Measurements from ENCODE around the gene ATXN1. TPM values are rescaled to one million over a fixed set of nuclear protein-coding genes. Genes with fewer than 3 reads are reported as not detected.

Gene ATXN1
- total RNA-seq, 1 donor from 2014 or later = 3.9 TPM

DNA sequence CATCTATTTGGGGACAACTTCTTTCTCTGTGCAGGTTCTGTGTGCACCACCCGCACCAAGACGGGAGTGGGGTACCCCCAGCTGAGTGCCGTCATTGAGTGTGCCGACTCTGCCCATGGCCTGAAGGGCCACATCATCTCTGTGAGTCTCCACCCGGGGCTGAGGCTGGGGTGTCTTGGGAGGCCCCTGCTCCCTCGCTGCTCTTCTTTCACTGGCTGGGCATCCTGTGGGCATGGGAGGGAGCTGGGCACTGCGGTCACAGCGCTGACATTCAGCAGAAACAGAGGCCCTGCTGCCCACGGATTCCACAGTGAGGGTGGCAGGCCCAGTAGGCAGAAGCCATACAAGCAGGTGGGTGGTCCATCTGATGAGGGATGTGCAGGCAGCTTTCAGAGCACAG, 482.5 kb downstream of the ATXN1 start:
- Mint-ChIP-seq H3K9me3 (no peaks in the 10 kb centered on the region), H3K27ac (ENCODE audit: unreplicated experiment) (no peak overlapping the region), H3K4me3 (no peak overlapping the region), H3K36me3 (ENCODE audit: low read depth) (no peaks in the 10 kb centered on the region), H3K27me3 (ENCODE audit: low read depth) (no peaks in the 10 kb centered on the region), H3K4me1 (peaks cover 21% of the 10 kb centered on the region)
- no peak for DNase-seq (ENCODE audit: low read depth, low spot score)
- TF ChIP-seq, protein P1, sequence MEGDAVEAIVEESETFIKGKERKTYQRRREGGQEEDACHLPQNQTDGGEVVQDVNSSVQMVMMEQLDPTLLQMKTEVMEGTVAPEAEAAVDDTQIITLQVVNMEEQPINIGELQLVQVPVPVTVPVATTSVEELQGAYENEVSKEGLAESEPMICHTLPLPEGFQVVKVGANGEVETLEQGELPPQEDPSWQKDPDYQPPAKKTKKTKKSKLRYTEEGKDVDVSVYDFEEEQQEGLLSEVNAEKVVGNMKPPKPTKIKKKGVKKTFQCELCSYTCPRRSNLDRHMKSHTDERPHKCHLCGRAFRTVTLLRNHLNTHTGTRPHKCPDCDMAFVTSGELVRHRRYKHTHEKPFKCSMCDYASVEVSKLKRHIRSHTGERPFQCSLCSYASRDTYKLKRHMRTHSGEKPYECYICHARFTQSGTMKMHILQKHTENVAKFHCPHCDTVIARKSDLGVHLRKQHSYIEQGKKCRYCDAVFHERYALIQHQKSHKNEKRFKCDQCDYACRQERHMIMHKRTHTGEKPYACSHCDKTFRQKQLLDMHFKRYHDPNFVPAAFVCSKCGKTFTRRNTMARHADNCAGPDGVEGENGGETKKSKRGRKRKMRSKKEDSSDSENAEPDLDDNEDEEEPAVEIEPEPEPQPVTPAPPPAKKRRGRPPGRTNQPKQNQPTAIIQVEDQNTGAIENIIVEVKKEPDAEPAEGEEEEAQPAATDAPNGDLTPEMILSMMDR (conservative IDR thresholded peaks at IDR 0.05) = no peak

DNA sequence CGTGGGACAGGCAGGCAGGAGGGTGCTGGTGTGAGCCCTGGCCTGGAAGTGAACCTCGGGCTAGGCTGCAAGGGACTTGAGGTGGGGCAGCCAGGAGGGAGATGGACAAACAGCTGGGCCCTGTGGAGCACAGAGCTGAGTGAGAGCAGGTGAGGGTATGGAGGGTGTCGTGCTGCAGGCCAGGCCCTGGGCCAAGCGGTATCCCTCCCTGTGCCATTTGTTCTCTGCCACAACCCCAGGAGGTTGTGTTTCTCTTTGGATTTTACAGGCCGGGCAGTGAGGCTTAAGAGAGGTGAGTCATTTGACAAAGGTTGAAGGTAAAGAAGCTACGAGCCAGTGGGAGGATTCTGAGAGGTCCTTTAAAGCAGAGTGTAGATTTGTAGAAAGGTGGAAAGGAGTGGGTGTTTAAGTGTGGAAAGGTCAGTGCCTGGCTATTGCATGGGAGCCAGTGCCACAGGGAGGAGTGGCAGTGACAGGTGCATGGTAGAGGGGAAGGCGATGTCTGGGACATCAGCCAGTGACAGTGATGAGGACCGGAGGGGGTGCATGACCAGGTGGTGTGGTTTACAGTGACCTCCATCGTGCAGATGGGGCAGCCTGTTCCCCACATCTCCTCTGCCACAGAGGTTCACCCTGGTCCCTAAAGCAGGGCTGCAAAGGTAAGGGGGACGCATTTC, 483.1 kb downstream of the ATXN1 start:
- no peak for DNase-seq (ENCODE audit: low read depth, low spot score)
- Mint-ChIP-seq H3K36me3 (ENCODE audit: low read depth) (no peaks in the 10 kb centered on the region), H3K27ac (ENCODE audit: unreplicated experiment) (no peak overlapping the region), H3K9me3 (no peaks in the 10 kb centered on the region), H3K27me3 (ENCODE audit: low read depth) (no peaks in the 10 kb centered on the region), H3K4me3 (no peak overlapping the region), H3K4me1 (peaks cover 21% of the 10 kb centered on the region)
- TF ChIP-seq, protein P1 (conservative IDR thresholded peaks at IDR 0.05) = no peak

DNA sequence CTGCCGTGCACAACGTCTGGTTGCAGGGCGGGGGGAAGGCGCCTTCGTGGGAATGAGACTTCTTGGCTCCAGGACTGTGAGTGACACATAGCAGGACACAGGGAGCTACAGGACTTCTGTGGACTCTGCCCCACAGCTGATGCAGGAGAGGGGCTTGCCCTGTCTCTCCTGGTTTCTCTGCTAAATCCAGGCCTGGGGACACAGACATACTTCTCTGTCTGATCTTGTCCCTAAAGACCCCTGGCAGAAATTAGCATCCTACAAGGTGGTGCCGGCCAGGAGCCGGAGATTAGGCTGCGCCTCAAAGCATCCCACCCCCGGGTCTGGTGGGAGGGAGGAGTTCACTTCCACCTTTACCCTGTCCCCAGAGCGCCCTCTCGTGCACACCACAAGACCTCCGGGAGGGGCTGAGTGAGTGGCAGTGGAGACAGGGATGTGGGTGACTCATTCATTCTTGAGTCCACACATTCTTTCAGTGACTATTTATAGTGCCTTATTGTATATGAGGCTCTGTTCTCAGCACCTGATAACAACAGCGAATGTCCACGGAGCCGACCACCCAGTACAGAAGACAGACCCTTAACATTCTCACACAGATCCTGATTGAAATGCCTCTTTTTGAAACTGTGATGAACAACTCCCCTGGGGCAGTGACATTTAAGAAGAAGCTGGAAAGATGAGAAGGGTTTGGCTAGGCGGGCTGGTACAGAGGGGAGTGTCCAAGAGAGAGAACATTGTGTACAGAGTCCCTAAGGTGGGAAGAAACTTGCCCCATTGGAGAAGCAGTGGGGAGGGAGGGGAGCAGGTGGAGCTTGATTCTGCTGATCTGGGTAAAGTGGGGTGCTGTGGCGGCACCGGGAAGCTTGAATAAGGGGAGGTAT, 483.9 kb downstream of the ATXN1 start:
- TF ChIP-seq, protein P1 (conservative IDR thresholded peaks at IDR 0.05) = peak; percentile 55
- H3K9me3 Mint-ChIP-seq = no peaks in the 10 kb centered on the region
- no peak overlapping the region for H3K4me3 Mint-ChIP-seq
- peak; percentile 19 for DNase-seq (ENCODE audit: low read depth, low spot score)
- H3K27ac Mint-ChIP-seq (ENCODE audit: unreplicated experiment) = no peak overlapping the region
- peaks cover 21% of the 10 kb centered on the region for H3K4me1 Mint-ChIP-seq
- H3K36me3 Mint-ChIP-seq (ENCODE audit: low read depth) = no peaks in the 10 kb centered on the region
- H3K27me3 Mint-ChIP-seq (ENCODE audit: low read depth) = no peaks in the 10 kb centered on the region

- Mint-ChIP-seq H3K36me3 (ENCODE audit: low read depth) (no peaks in the 10 kb centered on the region), H3K4me3 (no peak overlapping the region), H3K27ac (ENCODE audit: unreplicated experiment) (peak overlapping the region; percentile 15)
These were observed 486.2 kb downstream of the ATXN1 start for GRCh38 chr6:16274885-16275589.

DNA sequence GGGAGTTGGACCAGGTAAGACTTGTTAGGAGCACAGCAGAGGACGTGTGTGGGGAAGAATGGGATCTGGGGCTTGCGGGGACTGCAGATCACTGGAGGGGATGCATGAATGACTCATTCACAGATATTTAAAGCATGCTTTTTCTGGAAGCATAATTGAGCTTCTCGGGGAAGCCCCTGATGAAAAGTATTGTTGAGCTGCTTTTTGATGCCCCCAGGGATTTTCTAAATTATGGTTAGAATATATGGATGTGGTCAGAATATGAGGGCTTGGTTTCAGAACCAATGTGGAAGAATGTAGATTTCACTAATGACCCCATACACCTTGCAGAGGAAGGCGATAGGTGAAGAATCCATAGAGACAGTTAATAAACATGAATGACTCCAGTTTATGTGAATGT, 486.8 kb downstream of the ATXN1 start:
- no peak overlapping the region for H3K27ac Mint-ChIP-seq (ENCODE audit: unreplicated experiment)
- H3K36me3 Mint-ChIP-seq (ENCODE audit: low read depth) = no peaks in the 10 kb centered on the region
- H3K27me3 Mint-ChIP-seq (ENCODE audit: low read depth) = no peaks in the 10 kb centered on the region

More at GRCh38 chr6:16274885-16275589, 486.2 kb downstream of the ATXN1 start:
- Mint-ChIP-seq H3K4me1 (peaks cover 21% of the 10 kb centered on the region), H3K9me3 (no peaks in the 10 kb centered on the region), H3K27me3 (ENCODE audit: low read depth) (no peaks in the 10 kb centered on the region)
- TF ChIP-seq, protein P1 (conservative IDR thresholded peaks at IDR 0.05) = no peak
- DNase-seq (ENCODE audit: low read depth, low spot score) = no peak

More for the DNA sequence above, 486.8 kb downstream of the ATXN1 start:
- Mint-ChIP-seq H3K4me3 (no peak overlapping the region), H3K4me1 (peaks cover 21% of the 10 kb centered on the region), H3K9me3 (no peaks in the 10 kb centered on the region)
- TF ChIP-seq, protein P1 (conservative IDR thresholded peaks at IDR 0.05) = no peak
- DNase-seq (ENCODE audit: low read depth, low spot score) = no peak
